Upper lobe of left lung (tissue), 6 donors: ENCODE results near the gene IMMP1L. TPM values are rescaled to one million over a fixed set of nuclear protein-coding genes. Genes with fewer than 3 reads are reported as not detected.

Source experiments
- ATAC-seq, 2 donors: fragments of 200-7000 bp; cut with Tn5 transposase; one replicate each; pipeline ENCODE4 v1.9.1; 2022; ENCODE audit warnings: mild to moderate bottlenecking in 2 of 2, moderate library complexity in 2 of 2; ENCODE audit not compliant: low FRiP score in 2 of 2
- DNase-seq, 2 donors: peaks; one replicate each; pipeline ENCODE4 v3.0.0-alpha.2; 2019 to 2020
- H3K27ac ChIP-seq, 4 donors: fragments of 200-600 bp; sonication (generic); one replicate each; pipeline ENCODE4 v1.5.1; 2016 to 2019
- H3K27me3 ChIP-seq, 4 donors: fragments of 200-600 bp; sonication (generic); one replicate each; pipeline ENCODE4 v1.5.1; 2017 to 2019
- H3K36me3 ChIP-seq, 4 donors: fragments of 200-600 bp; sonication (generic); one replicate each; pipeline ENCODE4 v1.5.1; 2016 to 2019
- H3K4me1 ChIP-seq, 4 donors: fragments of 200-600 bp; sonication (generic); one replicate each; pipeline ENCODE4 v1.5.1; 2018 to 2019
- H3K4me3 ChIP-seq, 4 donors: fragments of 200-600 bp; sonication (generic); one replicate each; pipeline ENCODE4 v1.5.1; 2017 to 2019; ENCODE audit warnings: mild to moderate bottlenecking in 2 of 4, moderate library complexity in 1 of 4
- H3K9me3 ChIP-seq, 4 donors: fragments of 200-600 bp; sonication (generic); one replicate each; pipeline ENCODE4 v1.5.1; 2018 to 2019
- EP300 ChIP-seq, 4 donors: sonication (generic); formaldehyde crosslinking; IDR thresholded peaks; one replicate each; pipeline ENCODE4 v1.5.1; 2017; ENCODE audit warnings: antibody characterized with exemption in 4 of 4, control low read depth in 2 of 4
- POLR2A ChIP-seq, 4 donors: fragments of 450-650 bp; IDR thresholded peaks; one replicate each; pipeline ENCODE4 v1.5.1; 2016 to 2017; ENCODE audit warnings: antibody characterized with exemption in 4 of 4, mild to moderate bottlenecking in 2 of 4
- POLR2AphosphoS5 ChIP-seq, 2 donors: sonication (generic); formaldehyde crosslinking; IDR thresholded peaks; one replicate each; pipeline ENCODE4 v1.5.1; 2017; ENCODE audit warnings: antibody characterized with exemption in 2 of 2
- WGBS, 2 donors: methylation state at CpG; one replicate each; pipeline ENCODE4 v1.1.5; 2017 to 2018; 5-methylcytosine and 5-hydroxymethylcytosine counted together
- total RNA-seq, 6 donors: library from RNA; depleted of rRNA in 4 of 6; stranded (reverse); fragments of >200 nt in 4 of 6; gene quantifications; one replicate each; pipeline versions ENCODE4 v1.1.0 to v1.2.1, GENCODE V29; 2016 to 2021
- TF ChIP-seq, protein P1 (sequence below), 6 experiments: fragments of 450-650 bp in 4 of 6; fragments of 200-600 bp in 2 of 6; sonication (generic) in 2 of 6; IDR thresholded peaks; one replicate each; pipeline ENCODE4 v1.5.1; 2016 to 2019; ENCODE audit warnings: antibody characterized with exemption in 6 of 6
- donor health status: DM: no; HTN: no; CAD: no; lungs with moderate emphysema.
- donor health status: DM: no; HTN: yes; CAD: no; lungs with severe emphysema.

IMMP1L gene
- total RNA-seq, 6 donors from 2014 or later = 2.9 to 38.2 (median 14.2) TPM

DNA sequence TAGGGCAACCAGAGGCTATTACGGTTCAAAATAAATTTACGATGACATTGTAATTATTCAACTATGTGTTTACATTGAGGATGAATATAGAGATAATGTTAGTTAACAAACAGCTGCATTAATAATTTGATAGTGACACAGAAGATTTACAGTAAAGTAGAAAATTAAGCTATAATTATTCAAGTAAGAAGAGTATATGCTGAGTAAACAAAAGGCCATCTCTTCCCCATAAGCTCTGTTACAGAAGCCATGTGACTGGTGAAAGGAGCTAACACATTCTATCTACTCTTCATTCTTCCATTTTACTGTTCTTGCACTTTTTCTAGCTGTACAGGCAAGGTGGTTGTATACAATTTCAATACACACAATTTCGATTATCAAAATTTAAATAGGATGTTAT, 54.2 kb downstream of the IMMP1L start:
- Histone ChIP-seq H3K4me3 (no peak overlapping the region), H3K27me3 (no peaks in the 10 kb centered on the region), H3K9me3 (no peaks in the 10 kb centered on the region), H3K27ac (no peak overlapping the region), H3K4me1 (no peaks in the 10 kb centered on the region), H3K36me3 (peaks cover 0 to 8% (median 0%) of the 10 kb centered on the region in 4 donors)
- ATAC-seq (no peak), DNase-seq (no peak)
- TF ChIP-seq EP300 (IDR thresholded peaks at IDR 0.05) (no peak), POLR2AphosphoS5 (IDR thresholded peaks at IDR 0.05) (no peak), POLR2A (IDR thresholded peaks at IDR 0.05) (no peak)
- TF ChIP-seq, protein P1, sequence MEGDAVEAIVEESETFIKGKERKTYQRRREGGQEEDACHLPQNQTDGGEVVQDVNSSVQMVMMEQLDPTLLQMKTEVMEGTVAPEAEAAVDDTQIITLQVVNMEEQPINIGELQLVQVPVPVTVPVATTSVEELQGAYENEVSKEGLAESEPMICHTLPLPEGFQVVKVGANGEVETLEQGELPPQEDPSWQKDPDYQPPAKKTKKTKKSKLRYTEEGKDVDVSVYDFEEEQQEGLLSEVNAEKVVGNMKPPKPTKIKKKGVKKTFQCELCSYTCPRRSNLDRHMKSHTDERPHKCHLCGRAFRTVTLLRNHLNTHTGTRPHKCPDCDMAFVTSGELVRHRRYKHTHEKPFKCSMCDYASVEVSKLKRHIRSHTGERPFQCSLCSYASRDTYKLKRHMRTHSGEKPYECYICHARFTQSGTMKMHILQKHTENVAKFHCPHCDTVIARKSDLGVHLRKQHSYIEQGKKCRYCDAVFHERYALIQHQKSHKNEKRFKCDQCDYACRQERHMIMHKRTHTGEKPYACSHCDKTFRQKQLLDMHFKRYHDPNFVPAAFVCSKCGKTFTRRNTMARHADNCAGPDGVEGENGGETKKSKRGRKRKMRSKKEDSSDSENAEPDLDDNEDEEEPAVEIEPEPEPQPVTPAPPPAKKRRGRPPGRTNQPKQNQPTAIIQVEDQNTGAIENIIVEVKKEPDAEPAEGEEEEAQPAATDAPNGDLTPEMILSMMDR (IDR thresholded peaks at IDR 0.05) = no peak
- WGBS, 2 donors = 92 to 97% methylated on average over 3 of the region's 3 CpGs

DNA sequence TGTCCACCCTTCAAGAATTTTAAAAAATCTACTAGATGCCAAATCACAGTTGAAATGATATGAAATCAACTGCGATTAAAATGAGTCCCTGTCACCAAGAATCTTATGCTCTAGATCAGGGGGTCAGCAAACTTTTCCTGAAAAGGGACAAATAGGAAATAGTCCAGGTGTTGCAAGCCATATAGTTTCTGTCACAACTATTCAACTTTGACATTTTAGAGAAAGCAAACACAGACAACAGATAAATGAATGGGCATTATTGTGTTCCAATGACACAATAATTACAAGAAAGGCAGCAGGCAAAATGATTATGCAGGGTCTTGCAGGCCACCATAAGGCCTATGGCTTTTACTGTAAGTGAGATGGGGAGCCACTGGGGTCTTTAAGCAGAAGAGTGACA, 58.6 kb downstream of the IMMP1L start:
- WGBS, 2 donors = 93 to 100% methylated on average over 1 of the region's 1 CpG
- no peak overlapping the region for H3K27ac ChIP-seq
- DNase-seq = no peak
- H3K4me1 ChIP-seq = no peaks in the 10 kb centered on the region
- no peaks in the 10 kb centered on the region for H3K9me3 ChIP-seq
- H3K27me3 ChIP-seq = no peaks in the 10 kb centered on the region
- peaks cover 0 to 22% (median 0%) of the 10 kb centered on the region in 4 donors for H3K36me3 ChIP-seq
- no peak overlapping the region for H3K4me3 ChIP-seq
- TF ChIP-seq, protein P1 (IDR thresholded peaks at IDR 0.05) = no peak
- no peak for TF ChIP-seq EP300 (IDR thresholded peaks at IDR 0.05)
- no peak for TF ChIP-seq POLR2AphosphoS5 (IDR thresholded peaks at IDR 0.05)
- TF ChIP-seq POLR2A (IDR thresholded peaks at IDR 0.05) = no peak
- ATAC-seq = no peak

DNA sequence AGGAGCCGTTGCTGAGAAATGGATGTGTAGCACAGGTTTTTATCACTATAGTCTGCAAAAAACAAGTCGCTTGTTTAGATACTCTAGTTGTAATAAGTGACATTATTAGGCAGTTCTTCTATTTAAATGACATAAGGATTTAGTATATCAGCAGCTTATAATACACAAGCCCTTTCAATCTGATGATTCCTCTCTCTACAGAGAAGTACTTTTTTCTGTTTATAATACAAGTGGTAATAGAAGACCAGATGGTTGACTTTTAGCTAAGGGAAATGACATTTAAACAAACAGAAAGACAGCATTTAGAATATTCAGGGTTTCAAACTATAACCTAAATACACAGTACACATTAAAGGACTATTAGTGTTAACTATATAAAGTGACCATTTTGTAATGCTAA, 60.4 kb downstream of the IMMP1L start:
- no peak for ATAC-seq
- no peaks in the 10 kb centered on the region for H3K9me3 ChIP-seq

DNA sequence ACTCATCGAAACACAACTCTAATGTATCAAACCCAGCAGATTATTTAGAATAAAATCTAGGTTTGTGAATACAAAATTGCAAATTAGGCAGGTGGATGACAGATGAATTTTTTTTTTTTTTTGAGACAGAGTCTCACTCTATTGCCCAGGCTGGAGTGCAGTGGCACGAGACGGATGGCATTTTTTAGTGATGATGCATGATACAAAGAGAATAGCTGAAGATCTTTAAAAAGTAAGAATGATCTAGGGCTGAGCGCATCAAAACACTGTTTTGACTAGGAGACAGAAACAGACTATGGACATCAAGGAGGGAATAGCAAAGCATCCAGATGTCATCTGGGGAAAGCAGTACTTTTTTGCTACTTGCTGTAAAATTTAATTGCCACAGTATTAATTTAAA, 63.8 kb downstream of the IMMP1L start:
- no peaks in the 10 kb centered on the region for H3K4me1 ChIP-seq
- H3K36me3 ChIP-seq = peaks cover 0 to 14% (median 0%) of the 10 kb centered on the region in 4 donors
- DNase-seq (no peak), ATAC-seq (no peak)
- H3K27ac ChIP-seq = no peak overlapping the region
- TF ChIP-seq POLR2A (IDR thresholded peaks at IDR 0.05) (no peak), POLR2AphosphoS5 (IDR thresholded peaks at IDR 0.05) (no peak), EP300 (IDR thresholded peaks at IDR 0.05) (no peak)
- TF ChIP-seq, protein P1 (IDR thresholded peaks at IDR 0.05) = no peak
- WGBS, 2 donors = 94 to 100% methylated on average over 4 of the region's 4 CpGs
- no peaks in the 10 kb centered on the region for H3K27me3 ChIP-seq
- H3K4me3 ChIP-seq = no peak overlapping the region
- no peaks in the 10 kb centered on the region for H3K9me3 ChIP-seq

More for the DNA sequence above, 60.4 kb downstream of the IMMP1L start:
- TF ChIP-seq, protein P1 (IDR thresholded peaks at IDR 0.05) = no peak
- TF ChIP-seq POLR2AphosphoS5 (IDR thresholded peaks at IDR 0.05) (no peak), POLR2A (IDR thresholded peaks at IDR 0.05) (no peak), EP300 (IDR thresholded peaks at IDR 0.05) (no peak)
- Histone ChIP-seq H3K36me3 (peaks cover 0 to 22% (median 0%) of the 10 kb centered on the region in 4 donors), H3K27me3 (no peaks in the 10 kb centered on the region), H3K4me1 (no peaks in the 10 kb centered on the region), H3K4me3 (no peak overlapping the region), H3K27ac (no peak overlapping the region)
- 80 to 82% methylated on average over 2 of the region's 2 CpGs for WGBS, 2 donors
- no peak for DNase-seq

DNA sequence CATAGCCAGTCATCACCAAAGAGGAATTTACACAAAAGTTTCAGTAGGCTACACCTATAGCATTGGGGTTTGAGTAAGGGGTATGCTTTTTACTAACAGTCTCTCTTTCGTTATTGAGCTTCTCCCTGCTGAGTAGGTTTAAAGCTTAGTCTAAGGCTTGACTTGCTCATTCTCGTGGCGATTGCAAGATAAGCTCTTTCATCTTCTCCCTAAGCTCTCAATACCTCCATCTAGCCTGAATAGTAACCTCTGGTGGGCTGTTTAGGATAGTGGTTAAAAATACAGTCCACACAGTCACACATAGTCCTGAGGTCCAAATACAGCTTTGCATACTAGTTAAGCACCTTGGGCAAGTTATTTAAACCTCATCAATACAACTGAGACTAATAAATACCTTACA, 65.6 kb downstream of the IMMP1L start:
- no peaks in the 10 kb centered on the region for H3K9me3 ChIP-seq
- no peak overlapping the region for H3K27ac ChIP-seq
- TF ChIP-seq EP300 (IDR thresholded peaks at IDR 0.05) (no peak), POLR2A (IDR thresholded peaks at IDR 0.05) (no peak), POLR2AphosphoS5 (IDR thresholded peaks at IDR 0.05) (no peak)
- TF ChIP-seq, protein P1 (IDR thresholded peaks at IDR 0.05) = no peak
- DNase-seq = no peak
- no peaks in the 10 kb centered on the region for H3K27me3 ChIP-seq
- no peak for ATAC-seq
- no peaks in the 10 kb centered on the region for H3K4me1 ChIP-seq
- H3K4me3 ChIP-seq = no peak overlapping the region
- H3K36me3 ChIP-seq = peaks cover 0 to 14% (median 0%) of the 10 kb centered on the region in 4 donors
- 92 to 96% methylated on average over 3 of the region's 3 CpGs for WGBS, 2 donors
